OCI-LY7 (cell line): ENCODE results near the gene EIF4G1. TPM values are rescaled to one million over a fixed set of nuclear protein-coding genes. Genes with fewer than 3 reads are reported as not detected.

ENCODE experiments used
- BruUV-seq: library from RNA; stranded (reverse); fragments of 400-500 nt; replicated peaks from 2 replicates; lab custom pipeline; 2021; lab: Mats Ljungman, UMichigan
- CTCF ChIA-PET: fragments of 300-600 bp; sonication (Branson Sonifier 250); formaldehyde crosslinking; loops from one replicate; lab custom pipeline; 2022; ENCODE audit warnings: antibody characterized with exemption; ENCODE audit not compliant: unreplicated experiment; lab: Charles Lee
- POLR2A ChIA-PET: fragments of 300-600 bp; sonication (Branson Sonifier 250); formaldehyde crosslinking; loops from one replicate; lab custom pipeline; 2022; ENCODE audit warnings: antibody characterized with exemption; lab: Charles Lee
- DNase-seq: peaks from one replicate; pipeline ENCODE4 v3.0.0-alpha.2; 2015; ENCODE audit warnings: low spot score
- H2AFZ ChIP-seq: fragments of 200-600 bp; sonication (generic), shearing (Covaris generic); 2 replicates; pipeline ENCODE4 v1.6.1; 2014; ENCODE audit warnings: mild to moderate bottlenecking, antibody characterized with exemption, low read length, moderate library complexity
- H3K27ac ChIP-seq: fragments of 200-600 bp; sonication (generic); 2 replicates; pipeline ENCODE4 v1.5.1; 2014; ENCODE audit warnings: mixed run types, low read depth, mild to moderate bottlenecking, moderate library complexity, low read length, inconsistent platforms; ENCODE audit not compliant: poor library complexity, severe bottlenecking
- H3K36me3 ChIP-seq: fragments of 200-600 bp; sonication (generic); 2 replicates; pipeline ENCODE4 v1.6.1; 2014; ENCODE audit warnings: mild to moderate bottlenecking, antibody characterized with exemption, low read length, moderate library complexity, mixed read lengths; ENCODE audit not compliant: insufficient read depth
- H3K4me1 ChIP-seq: fragments of 200-600 bp; sonication (generic); 2 replicates; pipeline ENCODE4 v1.5.1; 2014; ENCODE audit warnings: mild to moderate bottlenecking, low read length; ENCODE audit not compliant: insufficient read depth, poor library complexity, severe bottlenecking
- H3K4me2 ChIP-seq: fragments of 200-600 bp; sonication (generic); 2 replicates; pipeline ENCODE4 v1.6.1; 2014; ENCODE audit warnings: mild to moderate bottlenecking, low read length
- H3K4me3 ChIP-seq: fragments of 200-600 bp; sonication (generic); 2 replicates; pipeline ENCODE4 v1.5.1; 2014; ENCODE audit warnings: mild to moderate bottlenecking, low read depth, low read length; ENCODE audit not compliant: poor library complexity, severe bottlenecking
- H3K79me2 ChIP-seq: fragments of 200-600 bp; sonication (generic); 2 replicates; pipeline ENCODE4 v1.6.1; 2016; ENCODE audit warnings: low read depth, mild to moderate bottlenecking, low read length, moderate library complexity, mixed read lengths; ENCODE audit not compliant: insufficient read depth
- H3K9me2 ChIP-seq: fragments of 200-600 bp; sonication (generic); 2 replicates; pipeline ENCODE4 v1.6.1; 2016; ENCODE audit warnings: mild to moderate bottlenecking, low read length, mixed read lengths; ENCODE audit not compliant: insufficient read depth
- H3K9me3 ChIP-seq: fragments of 200-600 bp; sonication (generic); 2 replicates; pipeline ENCODE4 v1.6.1; 2014; ENCODE audit warnings: mild to moderate bottlenecking, mixed run types, low read length, mixed read lengths
- H4K20me1 ChIP-seq: fragments of 200-600 bp; sonication (generic); 2 replicates; pipeline ENCODE4 v1.6.1; 2014; ENCODE audit warnings: mild to moderate bottlenecking, antibody characterized with exemption, low read length, moderate library complexity, mixed read lengths; ENCODE audit not compliant: insufficient read depth
- EZH2phosphoT487 ChIP-seq: fragments of 200-600 bp; sonication (generic); IDR thresholded peaks from 2 replicates; pipeline ENCODE4 v1.6.1; 2018; ENCODE audit warnings: low read depth, borderline replicate concordance, mild to moderate bottlenecking, mixed run types, antibody characterized with exemption, low read length, moderate library complexity, mixed read lengths
- intact Hi-C: fragments of 100-400 bp; cut with micrococcal nuclease; formaldehyde crosslinking; loops from one replicate; pipeline ENCODE4 v1.10.0; 2022; ENCODE audit not compliant: unreplicated experiment
- total RNA-seq, 2 experiments: library from RNA; depleted of rRNA in 1 of 2; stranded (reverse); fragments of >200 nt in 1 of 2; shearing (Covaris generic) in 1 of 2; gene quantifications; 2 replicates each; pipeline ENCODE4 v1.2.3, GENCODE V29; 2014 to 2022
- TF ChIP-seq, protein P1 (sequence below): fragments of 200-600 bp; sonication (generic); conservative IDR thresholded peaks from 2 replicates; pipeline ENCODE4 v1.5.1; 2014; ENCODE audit warnings: mild to moderate bottlenecking, antibody characterized with exemption, low read length, moderate library complexity, mixed read lengths

Gene EIF4G1
- total RNA-seq, 2 experiments from 2014 or later = 245 to 412 TPM

DNA sequence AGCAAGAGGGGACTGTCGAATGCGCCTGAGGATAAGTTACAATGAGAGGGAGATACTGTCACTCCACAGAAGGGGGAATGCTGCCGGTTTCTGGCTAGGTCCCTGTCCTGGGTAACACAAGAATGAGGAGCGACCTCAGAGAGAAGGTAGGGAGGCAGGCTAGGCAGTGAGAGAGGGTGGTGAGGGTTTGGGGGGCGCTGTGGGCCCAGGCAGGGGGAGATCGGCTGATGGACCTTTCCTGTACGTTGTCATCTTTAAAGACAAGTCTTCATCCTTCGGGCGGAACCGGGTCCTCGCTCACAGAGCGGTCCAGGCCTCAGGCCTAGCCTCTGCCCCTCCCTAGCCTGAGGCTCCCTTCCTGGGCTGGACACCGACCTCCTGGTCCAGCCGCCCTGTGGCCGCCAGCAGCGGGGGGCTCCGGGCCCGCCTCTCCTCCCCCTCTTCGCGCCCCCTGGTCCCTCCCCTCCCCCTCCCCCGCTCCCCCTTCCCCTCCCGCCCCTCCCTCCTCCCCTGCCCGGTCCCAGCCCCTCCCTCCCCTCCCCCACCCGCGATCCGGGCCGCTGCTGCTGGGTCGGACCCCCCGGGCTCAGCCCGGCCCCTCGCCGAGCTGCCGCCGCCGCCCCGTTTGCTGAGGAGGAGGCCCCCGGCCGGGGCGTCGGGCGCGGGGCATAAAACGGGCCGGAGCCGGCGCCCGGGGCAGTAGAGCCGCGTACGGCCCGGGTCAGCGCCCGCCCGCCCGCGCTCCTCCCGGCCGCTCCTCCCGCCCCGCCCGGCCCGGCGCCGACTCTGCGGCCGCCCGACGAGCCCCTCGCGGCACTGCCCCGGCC, 65.2 kb downstream of the EIF4G1 start, which contains the start of gene CHRD:
CHRD (plus strand) TSS at position 697 of the 827 bp plus-strand sequence. CDS start 265 bp downstream, outside the sequence.
- DNase-seq = no peak
- Histone ChIP-seq H2AFZ (no peak within 1 kb of the TSS), H4K20me1 (no peaks in the 10 kb centered on the region), H3K4me2 (no peak within 1 kb of the TSS), H3K4me3 (no peak within 1 kb of the TSS), H3K36me3 (no peaks in the 10 kb centered on the region), H3K79me2 (no peaks in the 10 kb centered on the region), H3K27ac (no peak within 1 kb of the TSS), H3K9me3 (no peaks in the 10 kb centered on the region), H3K4me1 (peaks cover 9% of the 10 kb centered on the region), H3K9me2 (no peaks in the 10 kb centered on the region)
- BruUV-seq = no TSS peak
- intact Hi-C loops = no loop called here
- ChIA-PET CTCF (no interaction called here), POLR2A (interaction anchor here (0.6 kb wide), 1 partner anchor 306 kb away, joined by 3 read pairs; no protein-coding TSS in a partner anchor)
- no peak for TF ChIP-seq EZH2phosphoT487
- TF ChIP-seq, protein P1, sequence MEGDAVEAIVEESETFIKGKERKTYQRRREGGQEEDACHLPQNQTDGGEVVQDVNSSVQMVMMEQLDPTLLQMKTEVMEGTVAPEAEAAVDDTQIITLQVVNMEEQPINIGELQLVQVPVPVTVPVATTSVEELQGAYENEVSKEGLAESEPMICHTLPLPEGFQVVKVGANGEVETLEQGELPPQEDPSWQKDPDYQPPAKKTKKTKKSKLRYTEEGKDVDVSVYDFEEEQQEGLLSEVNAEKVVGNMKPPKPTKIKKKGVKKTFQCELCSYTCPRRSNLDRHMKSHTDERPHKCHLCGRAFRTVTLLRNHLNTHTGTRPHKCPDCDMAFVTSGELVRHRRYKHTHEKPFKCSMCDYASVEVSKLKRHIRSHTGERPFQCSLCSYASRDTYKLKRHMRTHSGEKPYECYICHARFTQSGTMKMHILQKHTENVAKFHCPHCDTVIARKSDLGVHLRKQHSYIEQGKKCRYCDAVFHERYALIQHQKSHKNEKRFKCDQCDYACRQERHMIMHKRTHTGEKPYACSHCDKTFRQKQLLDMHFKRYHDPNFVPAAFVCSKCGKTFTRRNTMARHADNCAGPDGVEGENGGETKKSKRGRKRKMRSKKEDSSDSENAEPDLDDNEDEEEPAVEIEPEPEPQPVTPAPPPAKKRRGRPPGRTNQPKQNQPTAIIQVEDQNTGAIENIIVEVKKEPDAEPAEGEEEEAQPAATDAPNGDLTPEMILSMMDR = no peak

DNA sequence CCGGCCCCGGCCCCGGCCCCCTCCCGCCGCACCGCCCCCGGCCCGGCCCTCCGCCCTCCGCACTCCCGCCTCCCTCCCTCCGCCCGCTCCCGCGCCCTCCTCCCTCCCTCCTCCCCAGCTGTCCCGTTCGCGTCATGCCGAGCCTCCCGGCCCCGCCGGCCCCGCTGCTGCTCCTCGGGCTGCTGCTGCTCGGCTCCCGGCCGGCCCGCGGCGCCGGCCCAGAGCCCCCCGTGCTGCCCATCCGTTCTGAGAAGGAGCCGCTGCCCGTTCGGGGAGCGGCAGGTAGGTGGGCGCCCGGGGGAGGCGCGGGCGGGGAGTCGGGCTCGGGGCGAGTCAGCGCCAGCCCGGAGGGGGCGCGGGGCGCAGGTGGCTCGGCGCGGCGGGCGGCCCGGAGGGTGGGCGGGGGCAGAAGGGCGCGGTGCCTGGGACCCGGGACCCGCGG, 65.8 kb downstream of the EIF4G1 start:
- Histone ChIP-seq H3K4me3 (no peak overlapping the region), H3K27ac (no peak overlapping the region), H3K9me3 (no peaks in the 10 kb centered on the region), H2AFZ (no peak overlapping the region), H3K36me3 (no peaks in the 10 kb centered on the region), H3K4me1 (peaks cover 9% of the 10 kb centered on the region), H3K9me2 (no peaks in the 10 kb centered on the region), H3K4me2 (no peak overlapping the region), H4K20me1 (no peaks in the 10 kb centered on the region), H3K79me2 (no peaks in the 10 kb centered on the region)
- TF ChIP-seq, protein P1 = no peak
- TF ChIP-seq EZH2phosphoT487 = no peak
- DNase-seq = no peak
- ChIA-PET POLR2A (no interaction called here), CTCF (no interaction called here)
- BruUV-seq = no TSS peak
- intact Hi-C loops = no loop called here

DNA sequence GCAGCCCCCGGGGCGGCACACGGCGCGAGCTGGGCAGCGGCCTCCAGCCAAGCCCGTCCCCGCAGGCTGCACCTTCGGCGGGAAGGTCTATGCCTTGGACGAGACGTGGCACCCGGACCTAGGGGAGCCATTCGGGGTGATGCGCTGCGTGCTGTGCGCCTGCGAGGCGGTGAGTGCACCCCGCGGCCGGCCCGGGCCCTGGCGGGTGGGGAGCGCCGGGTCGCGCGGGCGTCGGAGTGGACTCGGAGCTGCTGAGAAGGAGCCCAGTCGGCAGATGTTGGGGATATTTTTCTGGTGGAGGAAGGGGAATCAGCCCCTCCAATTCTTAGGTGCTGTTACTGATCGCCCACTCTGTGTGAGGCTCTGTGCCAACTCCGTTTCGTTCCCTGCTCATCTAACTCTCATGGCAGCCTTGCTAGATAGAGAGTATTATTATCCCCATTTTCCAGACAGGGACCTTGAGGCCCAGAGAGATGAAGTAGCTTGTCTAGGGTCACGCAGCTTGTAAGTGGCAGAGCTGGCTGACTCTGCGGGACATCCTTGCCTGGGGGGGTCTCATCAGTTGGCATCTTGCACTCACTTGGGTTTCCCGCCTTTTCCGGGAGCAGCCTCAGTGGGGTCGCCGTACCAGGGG, 66.3 kb downstream of the EIF4G1 start:
- CTCF ChIA-PET = no interaction called here
- DNase-seq = no peak
- Histone ChIP-seq H4K20me1 (no peaks in the 10 kb centered on the region), H3K36me3 (no peaks in the 10 kb centered on the region), H2AFZ (no peak overlapping the region), H3K9me3 (no peaks in the 10 kb centered on the region), H3K4me3 (no peak overlapping the region), H3K4me2 (no peak overlapping the region), H3K9me2 (no peaks in the 10 kb centered on the region), H3K27ac (no peak overlapping the region), H3K4me1 (peaks cover 9% of the 10 kb centered on the region), H3K79me2 (no peaks in the 10 kb centered on the region)
- no TSS peak for BruUV-seq
- intact Hi-C loops = no loop called here
- TF ChIP-seq, protein P1 = no peak
- TF ChIP-seq EZH2phosphoT487 = no peak
- POLR2A ChIA-PET = no interaction called here
